HepG2 (cell line): ENCODE results near the gene SNHG17. TPM values are rescaled to one million over a fixed set of nuclear protein-coding genes. Genes with fewer than 3 reads are reported as not detected.

Experiments used
- AGO2 ChIP-seq: fragments of 200-400 bp; formaldehyde crosslinking; optimal IDR thresholded peaks from 2 replicates; pipeline ENCODE3; 2017; ENCODE audit warnings: mild to moderate bottlenecking, low read depth, low read length, moderate library complexity
- CBX2 ChIP-seq, 2 experiments: fragments of 200-600 bp in 1 of 2; sonication (generic); formaldehyde crosslinking in 1 of 2; IDR thresholded peaks; 2 replicates each; pipeline versions ENCODE4 v1.7.0 to v1.8.1; 2018 to 2022; ENCODE audit warnings: low read depth in 2 of 2, low read length in 1 of 2, mild to moderate bottlenecking in 1 of 2, missing genetic modification reagents in 1 of 2
- DPF2 ChIP-seq: sonication (generic); formaldehyde crosslinking; IDR thresholded peaks from 2 replicates; pipeline ENCODE4 v1.4.0; 2020; ENCODE audit warnings: mild to moderate bottlenecking, low read depth, missing genetic modification reagents, borderline replicate concordance
- FOXA3 ChIP-seq: IDR thresholded peaks from 2 replicates; pipeline ENCODE4 v1.6.1; 2016; ENCODE audit warnings: missing genetic modification reagents, missing compliant biosample characterization
- FUBP1 ChIP-seq: sonication (generic); formaldehyde crosslinking; IDR thresholded peaks from 2 replicates; pipeline ENCODE4 v1.5.1; 2020; ENCODE audit warnings: missing genetic modification reagents, mild to moderate bottlenecking, borderline replicate concordance
- GPBP1L1 ChIP-seq: sonication (generic); formaldehyde crosslinking; IDR thresholded peaks from 2 replicates; pipeline ENCODE4 v1.5.0; 2020; ENCODE audit warnings: mild to moderate bottlenecking, missing genetic modification reagents
- KDM2A ChIP-seq: sonication (generic); formaldehyde crosslinking; IDR thresholded peaks from 2 replicates; pipeline ENCODE4 v1.4.0; 2020; ENCODE audit warnings: low read depth, missing genetic modification reagents, borderline replicate concordance
- PHB2 ChIP-seq: fragments of 450-650 bp; IDR thresholded peaks from 2 replicates; pipeline ENCODE4 v1.6.1; 2018; ENCODE audit not compliant: partially characterized antibody
- RFX3 ChIP-seq: IDR thresholded peaks from 2 replicates; pipeline ENCODE4 v1.6.1; 2016; ENCODE audit warnings: missing biosample characterization, missing genetic modification reagents
- RFXAP ChIP-seq: sonication (generic); formaldehyde crosslinking; IDR thresholded peaks from 2 replicates; pipeline ENCODE4 v1.4.0; 2020; ENCODE audit warnings: missing genetic modification reagents, borderline replicate concordance
- SP4 ChIP-seq: sonication (generic); formaldehyde crosslinking; IDR thresholded peaks from 2 replicates; pipeline ENCODE4 v1.8.1; 2023; ENCODE audit warnings: mild to moderate bottlenecking, missing genetic modification reagents
- TCF7L2 ChIP-seq: IDR thresholded peaks from 2 replicates; pipeline ENCODE4 v1.6.1; 2011; ENCODE audit warnings: mild to moderate bottlenecking, low read depth, low read length, moderate library complexity
- ZMAT3 ChIP-seq: sonication (generic); formaldehyde crosslinking; conservative IDR thresholded peaks from 2 replicates; pipeline ENCODE4 v1.7.0; 2021; ENCODE audit warnings: missing genetic modification reagents
- ZNF253 ChIP-seq: sonication (generic); formaldehyde crosslinking; IDR thresholded peaks from 2 replicates; pipeline ENCODE4 v1.8.0; 2022; ENCODE audit warnings: mild to moderate bottlenecking, missing genetic modification reagents, borderline replicate concordance
- ZNF614 ChIP-seq: IDR thresholded peaks from 2 replicates; pipeline ENCODE4 v1.6.1; 2018; ENCODE audit warnings: missing biosample characterization, missing genetic modification reagents, inconsistent platforms, borderline replicate concordance
- ZNF883 ChIP-seq: sonication (generic); formaldehyde crosslinking; IDR thresholded peaks from 2 replicates; pipeline ENCODE4 v1.5.1; 2020; ENCODE audit warnings: mild to moderate bottlenecking, missing genetic modification reagents; ENCODE audit errors: not compliant biosample characterization
- ZNF891 ChIP-seq: sonication (generic); formaldehyde crosslinking; IDR thresholded peaks from 2 replicates; pipeline ENCODE4 v1.5.0; 2020; ENCODE audit warnings: mild to moderate bottlenecking, missing genetic modification reagents
- polyA plus RNA-seq, 8 experiments: library from polyadenylated mRNA; depleted of rRNA in 3 of 8; stranded (reverse) in 7 of 8; unstranded in 1 of 8; fragments of >200 nt; fragmentation: Illumina TruSeq in 4 of 8; extraction: Trizol in 4 of 8; gene quantifications; 2 replicates each; pipeline versions ENCODE4 v1.2.1 to v1.2.3, GENCODE V29; 2011 to 2016; ENCODE audit warnings: low read depth in 4 of 8, missing spikeins in 1 of 8, mixed read lengths in 1 of 8; ENCODE audit not compliant: insufficient read depth in 1 of 8
- total RNA-seq, 5 experiments: library from RNA; depleted of rRNA; stranded (reverse); fragments of >200 nt; fragmentation: Illumina TruSeq; extraction: Trizol; gene quantifications; 2 replicates each; pipeline ENCODE4 v1.2.3, GENCODE V29; 2016; ENCODE audit warnings: low read depth in 1 of 5
- TF ChIP-seq, protein P1 (sequence below): sonication (generic); formaldehyde crosslinking; IDR thresholded peaks from 2 replicates; pipeline ENCODE4 v1.4.0; 2020; ENCODE audit warnings: missing genetic modification reagents, borderline replicate concordance
- TF ChIP-seq, protein P2 (sequence below): sonication (generic); formaldehyde crosslinking; IDR thresholded peaks from 2 replicates; pipeline ENCODE4 v1.8.0; 2022; ENCODE audit warnings: mild to moderate bottlenecking, missing genetic modification reagents, borderline replicate concordance

Gene SNHG17
- total and polyA plus RNA-seq, 2 of the 13 experiments (the other 11 are each of a cell fraction or from before 2014, with no cell fraction given) = 26.2 to 41.2 TPM

- TF ChIP-seq TCF7L2 (no peak), DPF2 (no peak), AGO2 (peak; percentile 72), ZNF891 (CRISPR knock-in tag) (peak; percentile 44), PHB2 (no peak), ZMAT3 (no peak; the same call in none of the 2 replicates), ZNF614 (CRISPR knock-in tag) (peak; percentile 86), RFXAP (CRISPR knock-in tag) (peak; percentile 94), CBX2 (IDR thresholded peaks at IDR 0.05; ENCODE audit: low read depth, low read length) (no peak), CBX2 (CRISPR knock-in tag; IDR thresholded peaks at IDR 0.05; ENCODE audit: low read depth) (no peak), SP4 (CRISPR knock-in tag) (peak; percentile 70; the same call in 1 of the 2 replicates), FUBP1 (CRISPR knock-in tag) (no peak; the same call in 1 of the 2 replicates), FOXA3 (CRISPR knock-in tag) (peak; percentile 71), RFX3 (CRISPR knock-in tag) (no peak), GPBP1L1 (no peak), ZNF883 (peak; percentile 97), KDM2A (CRISPR knock-in tag) (peak; percentile 95), ZNF253 (CRISPR knock-in tag) (no peak)
- TF ChIP-seq, protein P1, sequence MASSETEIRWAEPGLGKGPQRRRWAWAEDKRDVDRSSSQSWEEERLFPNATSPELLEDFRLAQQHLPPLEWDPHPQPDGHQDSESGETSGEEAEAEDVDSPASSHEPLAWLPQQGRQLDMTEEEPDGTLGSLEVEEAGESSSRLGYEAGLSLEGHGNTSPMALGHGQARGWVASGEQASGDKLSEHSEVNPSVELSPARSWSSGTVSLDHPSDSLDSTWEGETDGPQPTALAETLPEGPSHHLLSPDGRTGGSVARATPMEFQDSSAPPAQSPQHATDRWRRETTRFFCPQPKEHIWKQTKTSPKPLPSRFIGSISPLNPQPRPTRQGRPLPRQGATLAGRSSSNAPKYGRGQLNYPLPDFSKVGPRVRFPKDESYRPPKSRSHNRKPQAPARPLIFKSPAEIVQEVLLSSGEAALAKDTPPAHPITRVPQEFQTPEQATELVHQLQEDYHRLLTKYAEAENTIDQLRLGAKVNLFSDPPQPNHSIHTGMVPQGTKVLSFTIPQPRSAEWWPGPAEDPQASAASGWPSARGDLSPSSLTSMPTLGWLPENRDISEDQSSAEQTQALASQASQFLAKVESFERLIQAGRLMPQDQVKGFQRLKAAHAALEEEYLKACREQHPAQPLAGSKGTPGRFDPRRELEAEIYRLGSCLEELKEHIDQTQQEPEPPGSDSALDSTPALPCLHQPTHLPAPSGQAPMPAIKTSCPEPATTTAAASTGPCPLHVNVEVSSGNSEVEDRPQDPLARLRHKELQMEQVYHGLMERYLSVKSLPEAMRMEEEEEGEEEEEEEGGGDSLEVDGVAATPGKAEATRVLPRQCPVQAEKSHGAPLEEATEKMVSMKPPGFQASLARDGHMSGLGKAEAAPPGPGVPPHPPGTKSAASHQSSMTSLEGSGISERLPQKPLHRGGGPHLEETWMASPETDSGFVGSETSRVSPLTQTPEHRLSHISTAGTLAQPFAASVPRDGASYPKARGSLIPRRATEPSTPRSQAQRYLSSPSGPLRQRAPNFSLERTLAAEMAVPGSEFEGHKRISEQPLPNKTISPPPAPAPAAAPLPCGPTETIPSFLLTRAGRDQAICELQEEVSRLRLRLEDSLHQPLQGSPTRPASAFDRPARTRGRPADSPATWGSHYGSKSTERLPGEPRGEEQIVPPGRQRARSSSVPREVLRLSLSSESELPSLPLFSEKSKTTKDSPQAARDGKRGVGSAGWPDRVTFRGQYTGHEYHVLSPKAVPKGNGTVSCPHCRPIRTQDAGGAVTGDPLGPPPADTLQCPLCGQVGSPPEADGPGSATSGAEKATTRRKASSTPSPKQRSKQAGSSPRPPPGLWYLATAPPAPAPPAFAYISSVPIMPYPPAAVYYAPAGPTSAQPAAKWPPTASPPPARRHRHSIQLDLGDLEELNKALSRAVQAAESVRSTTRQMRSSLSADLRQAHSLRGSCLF (CRISPR knock-in tag) = no peak
- TF ChIP-seq, protein P2, sequence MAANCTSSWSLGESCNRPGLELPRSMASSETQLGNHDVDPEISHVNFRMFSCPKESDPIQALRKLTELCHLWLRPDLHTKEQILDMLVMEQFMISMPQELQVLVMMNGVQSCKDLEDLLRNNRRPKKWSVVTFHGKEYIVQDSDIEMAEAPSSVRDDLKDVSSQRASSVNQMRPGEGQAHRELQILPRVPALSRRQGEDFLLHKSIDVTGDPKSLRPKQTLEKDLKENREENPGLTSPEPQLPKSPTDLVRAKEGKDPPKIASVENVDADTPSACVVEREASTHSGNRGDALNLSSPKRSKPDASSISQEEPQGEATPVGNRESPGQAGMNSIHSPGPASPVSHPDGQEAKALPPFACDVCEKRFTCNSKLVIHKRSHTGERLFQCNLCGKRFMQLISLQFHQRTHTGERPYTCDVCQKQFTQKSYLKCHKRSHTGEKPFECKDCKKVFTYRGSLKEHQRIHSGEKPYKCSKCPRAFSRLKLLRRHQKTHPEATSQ (CRISPR knock-in tag) = no peak
Measured at GRCh38 chr20:38472513-38473366, 37.6 kb upstream of the SNHG17 start, which contains the start of gene RALGAPB (continued).
